8988T (cell line): ENCODE data around the gene RSPO1.
"Not testable (repeated sequence)": the region's sequence is repeated elsewhere in the genome, so short reads cannot be mapped to it uniquely, and the experiment has no call there.

Source experiments
- DNase-seq: peaks from one replicate; pipeline ENCODE4 v3.0.0; 2011

The RSPO1 gene

GRCh38 chr1:37634244-37634991 lies at the start of gene RSPO1:
RSPO1 (minus strand) TSS chr1:37634892; CDS start chr1:37629661, 5,231 bp downstream.
- DNase-seq = no peak

- not testable (repeated sequence) for DNase-seq
Observed at GRCh38 chr1:37684182-37684581, 49.5 kb upstream of the RSPO1 start.

GRCh38 chr1:37682334-37682987 lies 47.8 kb upstream of the RSPO1 start:
- no peak for DNase-seq

- no peak for DNase-seq
Observed at GRCh38 chr1:37680933-37681332, 46.2 kb upstream of the RSPO1 start.

GRCh38 chr1:37677808-37678207 lies 43.1 kb upstream of the RSPO1 start:
- no peak for DNase-seq

GRCh38 chr1:37677143-37677439 lies 42.4 kb upstream of the RSPO1 start:
- no peak for DNase-seq

- DNase-seq = no peak
Observed at GRCh38 chr1:37676281-37677142, 41.8 kb upstream of the RSPO1 start.

GRCh38 chr1:37673920-37674319 lies 39.2 kb upstream of the RSPO1 start:
- DNase-seq = no peak

GRCh38 chr1:37672136-37672870 lies 37.6 kb upstream of the RSPO1 start:
- no peak for DNase-seq

- DNase-seq = no peak
Observed at GRCh38 chr1:37671261-37671660, 36.6 kb upstream of the RSPO1 start.

- DNase-seq = no peak
Observed at GRCh38 chr1:37670133-37670532, 35.4 kb upstream of the RSPO1 start.

- DNase-seq = no peak
Observed at GRCh38 chr1:37667023-37667671, 32.5 kb upstream of the RSPO1 start.

GRCh38 chr1:37666241-37666867 lies 31.7 kb upstream of the RSPO1 start:
- DNase-seq = no peak

- no peak for DNase-seq
Observed at GRCh38 chr1:37663426-37664000, 28.8 kb upstream of the RSPO1 start.

- no peak for DNase-seq
Observed at GRCh38 chr1:37662031-37662755, 27.5 kb upstream of the RSPO1 start.

- DNase-seq = no peak
Observed at GRCh38 chr1:37661401-37661800, 26.7 kb upstream of the RSPO1 start.

- no peak for DNase-seq
Observed at GRCh38 chr1:37660664-37661063, 26.0 kb upstream of the RSPO1 start.

- DNase-seq = no peak
Observed at GRCh38 chr1:37658486-37658885, 23.8 kb upstream of the RSPO1 start.

GRCh38 chr1:37657620-37658412 lies 23.1 kb upstream of the RSPO1 start:
- DNase-seq = no peak

- no peak for DNase-seq
Observed at GRCh38 chr1:37656881-37657280, 22.2 kb upstream of the RSPO1 start.
